IgD-negative memory B cell (primary cell): ENCODE data around the gene DNAH1. TPM values are rescaled to one million over a fixed set of nuclear protein-coding genes. Genes with fewer than 3 reads are reported as not detected.

ENCODE experiments used
- H3K27ac Mint-ChIP-seq, 3 donors: one replicate each; pipeline ENCODE4 v1.8.0; 2020 to 2022; ENCODE audit warnings: mild to moderate bottlenecking in 3 of 3, mixed read lengths in 3 of 3, moderate library complexity in 1 of 3
- H3K27me3 Mint-ChIP-seq: one replicate; pipeline ENCODE4 v1.8.0; 2021; ENCODE audit warnings: mixed read lengths
- H3K36me3 Mint-ChIP-seq: one replicate; pipeline ENCODE4 v1.8.0; 2020; ENCODE audit warnings: mild to moderate bottlenecking, mixed read lengths
- H3K4me1 Mint-ChIP-seq, 3 donors: one replicate each; pipeline ENCODE4 v1.8.0; 2020 to 2022; ENCODE audit warnings: mixed read lengths in 3 of 3, mild to moderate bottlenecking in 1 of 3
- H3K4me3 Mint-ChIP-seq, 4 donors: one replicate each; pipeline ENCODE4 v1.8.0; 2020 to 2022; ENCODE audit warnings: mild to moderate bottlenecking in 4 of 4, mixed read lengths in 4 of 4, moderate library complexity in 3 of 4
- H3K9me3 Mint-ChIP-seq, 3 donors: one replicate each; pipeline ENCODE4 v1.8.0; 2020 to 2021; ENCODE audit warnings: mixed read lengths in 3 of 3, mild to moderate bottlenecking in 1 of 3
- polyA plus RNA-seq: library from polyadenylated mRNA; unstranded; fragments of 300-500 nt; fragmentation: Illumina TruSeq; gene quantifications from one replicate; pipeline ENCODE4 v1.2.3, GENCODE V29; 2021

Gene DNAH1
- polyA plus RNA-seq, 1 donor from 2014 or later: 1.1 TPM

- Mint-ChIP-seq H3K27me3 (no peaks in the 10 kb centered on the region), H3K36me3 (peaks cover 1% of the 10 kb centered on the region), H3K27ac (no peak overlapping the region), H3K4me3 (peak overlapping the region in 1 of 4 donors; percentile 11), H3K4me1 (peaks cover 17 to 31% (median 24%) of the 10 kb centered on the region in 3 donors), H3K9me3 (no peaks in the 10 kb centered on the region)
Measured at GRCh38 chr3:52415800-52416199, 99.7 kb downstream of the DNAH1 start.

- H3K27ac Mint-ChIP-seq: no peak overlapping the region
- H3K27me3 Mint-ChIP-seq: no peaks in the 10 kb centered on the region
- H3K36me3 Mint-ChIP-seq: no peaks in the 10 kb centered on the region
- no peak overlapping the region for H3K4me3 Mint-ChIP-seq
- H3K4me1 Mint-ChIP-seq: peaks cover 1 to 9% (median 6%) of the 10 kb centered on the region in 3 donors
- H3K9me3 Mint-ChIP-seq: no peaks in the 10 kb centered on the region
Measured at GRCh38 chr3:52420388-52420787, 104.3 kb downstream of the DNAH1 start.

GRCh38 chr3:52422669-52423068 is 106.5 kb downstream of the DNAH1 start:
- Mint-ChIP-seq H3K27ac (peak overlapping the region in 1 of 3 donors; percentile 44), H3K9me3 (no peaks in the 10 kb centered on the region), H3K4me1 (peaks cover 0 to 2% (median 1%) of the 10 kb centered on the region in 3 donors), H3K4me3 (no peak overlapping the region), H3K36me3 (no peaks in the 10 kb centered on the region), H3K27me3 (no peaks in the 10 kb centered on the region)

- Mint-ChIP-seq H3K4me1 (peaks cover 0 to 1% (median 0%) of the 10 kb centered on the region in 3 donors), H3K4me3 (no peak overlapping the region), H3K9me3 (no peaks in the 10 kb centered on the region), H3K27ac (no peak overlapping the region), H3K27me3 (peaks cover 3% of the 10 kb centered on the region), H3K36me3 (no peaks in the 10 kb centered on the region)
Measured at GRCh38 chr3:52423173-52423572, 107.1 kb downstream of the DNAH1 start.

GRCh38 chr3:52428151-52429005 is 112.3 kb downstream of the DNAH1 start:
- Mint-ChIP-seq H3K27ac (no peak overlapping the region), H3K36me3 (no peaks in the 10 kb centered on the region), H3K27me3 (peaks cover 3% of the 10 kb centered on the region), H3K4me1 (peaks cover 0 to 6% (median 5%) of the 10 kb centered on the region in 3 donors), H3K9me3 (no peaks in the 10 kb centered on the region), H3K4me3 (no peak overlapping the region)

- H3K27me3 Mint-ChIP-seq: peaks cover 3% of the 10 kb centered on the region
- no peaks in the 10 kb centered on the region for H3K9me3 Mint-ChIP-seq
- no peak overlapping the region for H3K4me3 Mint-ChIP-seq
Measured at GRCh38 chr3:52429031-52429430, 112.9 kb downstream of the DNAH1 start.

GRCh38 chr3:52429779-52430415 is 113.8 kb downstream of the DNAH1 start:
- no peak overlapping the region for H3K27ac Mint-ChIP-seq
- H3K9me3 Mint-ChIP-seq: no peaks in the 10 kb centered on the region
- H3K4me1 Mint-ChIP-seq: peaks cover 0 to 6% (median 5%) of the 10 kb centered on the region in 3 donors
- no peaks in the 10 kb centered on the region for H3K36me3 Mint-ChIP-seq
- no peak overlapping the region for H3K4me3 Mint-ChIP-seq
- peaks cover 3% of the 10 kb centered on the region for H3K27me3 Mint-ChIP-seq

More at GRCh38 chr3:52429031-52429430, 112.9 kb downstream of the DNAH1 start:
- Mint-ChIP-seq H3K4me1 (peaks cover 0 to 6% (median 5%) of the 10 kb centered on the region in 3 donors), H3K27ac (no peak overlapping the region), H3K36me3 (no peaks in the 10 kb centered on the region)

GRCh38 chr3:52430416-52430810 is 114.3 kb downstream of the DNAH1 start:
- H3K27me3 Mint-ChIP-seq: peaks cover 3% of the 10 kb centered on the region
- H3K9me3 Mint-ChIP-seq: no peaks in the 10 kb centered on the region
- H3K27ac Mint-ChIP-seq: no peak overlapping the region
- H3K4me3 Mint-ChIP-seq: no peak overlapping the region
- H3K4me1 Mint-ChIP-seq: peaks cover 0 to 6% (median 5%) of the 10 kb centered on the region in 3 donors
- H3K36me3 Mint-ChIP-seq: no peaks in the 10 kb centered on the region

- Mint-ChIP-seq H3K9me3 (no peaks in the 10 kb centered on the region), H3K36me3 (no peaks in the 10 kb centered on the region), H3K4me1 (peaks cover 0 to 6% (median 5%) of the 10 kb centered on the region in 3 donors), H3K4me3 (peak overlapping the region in 1 of 4 donors; percentile 55), H3K27me3 (peaks cover 3% of the 10 kb centered on the region), H3K27ac (no peak overlapping the region)
Measured at GRCh38 chr3:52431459-52432223, 115.5 kb downstream of the DNAH1 start.

- Mint-ChIP-seq H3K27ac (no peak overlapping the region), H3K4me1 (peaks cover 0 to 6% (median 5%) of the 10 kb centered on the region in 3 donors), H3K27me3 (peaks cover 3% of the 10 kb centered on the region), H3K9me3 (no peaks in the 10 kb centered on the region), H3K36me3 (no peaks in the 10 kb centered on the region), H3K4me3 (peak overlapping the region in 2 of 4 donors; percentile 29 to 55)
Measured at GRCh38 chr3:52432225-52432624, 116.1 kb downstream of the DNAH1 start.

- peaks cover 3% of the 10 kb centered on the region for H3K27me3 Mint-ChIP-seq
- H3K4me3 Mint-ChIP-seq: no peak overlapping the region
- peaks cover 0 to 6% (median 5%) of the 10 kb centered on the region in 3 donors for H3K4me1 Mint-ChIP-seq
- no peaks in the 10 kb centered on the region for H3K9me3 Mint-ChIP-seq
- no peaks in the 10 kb centered on the region for H3K36me3 Mint-ChIP-seq
- peak overlapping the region in 1 of 3 donors; percentile 31 for H3K27ac Mint-ChIP-seq
Measured at GRCh38 chr3:52432691-52433141, 116.6 kb downstream of the DNAH1 start.

- Mint-ChIP-seq H3K4me3 (no peak overlapping the region), H3K9me3 (no peaks in the 10 kb centered on the region), H3K4me1 (peaks cover 0 to 6% (median 5%) of the 10 kb centered on the region in 3 donors), H3K27ac (peak overlapping the region in 1 of 3 donors; percentile 54), H3K27me3 (no peaks in the 10 kb centered on the region), H3K36me3 (no peaks in the 10 kb centered on the region)
Measured at GRCh38 chr3:52433328-52433995, 117.3 kb downstream of the DNAH1 start.

GRCh38 chr3:52433996-52434479 is 117.9 kb downstream of the DNAH1 start:
- no peak overlapping the region for H3K4me3 Mint-ChIP-seq
- H3K27ac Mint-ChIP-seq: peak overlapping the region in 1 of 3 donors; percentile 54

GRCh38 chr3:52434491-52435115 is 118.5 kb downstream of the DNAH1 start:
- Mint-ChIP-seq H3K27ac (no peak overlapping the region), H3K4me1 (peaks cover 0 to 6% (median 5%) of the 10 kb centered on the region in 3 donors), H3K27me3 (no peaks in the 10 kb centered on the region), H3K4me3 (no peak overlapping the region), H3K36me3 (no peaks in the 10 kb centered on the region), H3K9me3 (no peaks in the 10 kb centered on the region)

More at GRCh38 chr3:52433996-52434479, 117.9 kb downstream of the DNAH1 start:
- Mint-ChIP-seq H3K9me3 (no peaks in the 10 kb centered on the region), H3K36me3 (no peaks in the 10 kb centered on the region), H3K27me3 (no peaks in the 10 kb centered on the region), H3K4me1 (peaks cover 0 to 6% (median 5%) of the 10 kb centered on the region in 3 donors)
